NCI-H2107 treated with DMSO at 0.1 percent for 48 hours (cell line): Measurements from ENCODE around the gene KIF20A.
"Not testable (repeated sequence)": the region's sequence is repeated elsewhere in the genome, so short reads cannot be mapped to it uniquely, and the experiment has no call there.

ENCODE experiments used
- DNase-seq: peaks from one replicate; lab custom pipeline; 2025; ENCODE audit not compliant: unreplicated experiment; lab: John Stamatoyannopoulos, UW

The KIF20A gene

DNA sequence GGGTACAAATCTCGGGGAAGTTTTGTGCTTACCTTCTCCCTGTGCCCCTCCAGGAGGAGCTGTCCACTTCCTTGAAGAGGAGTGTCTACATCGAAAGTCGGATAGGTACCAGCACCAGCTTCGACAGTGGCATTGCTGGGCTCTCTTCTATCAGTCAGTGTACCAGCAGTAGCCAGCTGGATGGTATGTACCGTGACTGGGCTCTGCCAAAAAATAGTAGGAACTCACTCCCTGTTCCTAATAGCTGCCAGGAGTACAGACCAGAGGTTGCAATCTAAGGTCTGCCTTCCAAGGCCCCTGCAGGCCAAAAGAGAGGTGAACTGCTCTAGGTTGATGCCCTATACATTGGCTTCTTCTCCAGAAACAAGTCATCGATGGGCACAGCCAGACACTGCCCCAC lies 3.9 kb downstream of the KIF20A start:
- DNase-seq = no peak

DNA sequence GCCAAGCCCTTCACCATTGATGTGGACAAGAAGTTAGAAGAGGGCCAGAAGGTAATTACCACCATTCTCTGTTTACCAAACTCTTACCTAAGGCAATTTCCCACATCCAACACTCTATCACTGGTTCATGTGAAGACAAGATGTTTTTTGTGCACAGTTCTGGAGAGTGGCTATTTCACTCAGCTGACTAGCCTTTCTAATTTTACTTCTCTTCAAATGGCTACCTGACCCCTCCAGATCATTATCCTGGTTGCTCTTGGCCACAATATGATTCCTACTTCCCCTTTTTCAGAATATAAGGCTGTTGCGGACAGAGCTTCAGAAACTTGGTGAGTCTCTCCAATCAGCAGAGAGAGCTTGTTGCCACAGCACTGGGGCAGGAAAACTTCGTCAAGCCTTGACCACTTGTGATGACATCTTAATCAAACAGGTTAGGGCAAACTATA lies 7.1 kb downstream of the KIF20A start:
- DNase-seq = no peak

DNA sequence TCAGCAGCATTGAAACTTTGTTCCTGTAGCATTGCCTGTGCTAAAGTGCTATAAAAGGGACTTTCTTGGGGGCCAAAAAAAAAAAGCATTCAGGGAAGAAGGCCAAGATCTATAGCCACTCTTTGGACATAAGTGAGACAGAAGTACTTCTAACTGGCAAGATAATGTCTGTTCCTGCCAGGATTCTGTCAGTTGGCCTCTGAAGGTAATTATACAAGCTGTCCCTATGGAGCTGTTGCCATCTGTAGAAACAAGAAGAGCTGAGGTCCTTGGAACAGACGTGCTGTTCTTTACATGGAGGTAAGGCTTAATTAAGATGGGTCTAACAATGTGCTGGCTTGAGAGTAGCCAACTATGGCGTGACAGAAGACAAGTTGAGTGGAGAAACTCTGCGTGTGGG lies 9.7 kb downstream of the KIF20A start:
- no peak for DNase-seq

DNA sequence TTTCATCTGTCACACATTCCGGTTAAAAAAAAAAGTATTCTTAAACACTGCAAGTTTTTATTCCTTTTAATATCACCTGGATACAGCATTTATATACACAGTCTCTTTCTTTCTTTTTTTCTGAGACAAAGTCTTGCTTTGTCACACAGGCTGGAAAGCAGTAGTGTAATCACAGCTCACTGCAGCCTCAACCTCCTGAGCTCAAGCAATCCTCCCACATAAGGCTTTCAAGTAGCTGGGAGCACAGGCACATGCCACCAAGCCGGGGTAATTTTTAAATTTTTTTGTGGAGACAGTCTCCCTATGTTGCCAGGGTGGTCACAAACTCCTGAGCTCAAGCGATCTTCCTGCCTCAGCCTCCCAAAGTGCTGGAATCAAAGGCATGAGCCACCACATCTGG lies 13.9 kb downstream of the KIF20A start:
- no peak for DNase-seq

DNA sequence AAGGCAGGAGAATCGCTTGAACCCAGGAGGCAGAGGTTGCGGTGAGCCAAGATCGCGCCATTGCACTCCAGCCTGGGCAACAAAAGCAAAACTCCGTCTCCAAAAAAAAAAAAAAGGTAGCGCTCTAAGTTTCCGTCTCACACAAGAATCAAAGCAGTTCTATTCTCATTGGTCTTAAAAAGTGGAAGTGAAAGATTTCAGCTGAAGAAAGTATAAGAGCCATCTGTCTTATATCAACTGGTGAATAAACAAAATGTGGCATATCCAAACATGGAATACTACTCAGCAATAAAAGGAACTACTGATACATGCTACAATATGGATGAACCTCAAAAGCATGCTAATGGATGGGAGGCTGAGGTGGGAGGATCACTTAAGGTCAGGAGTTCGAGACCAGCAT lies 14.9 kb downstream of the KIF20A start:
- DNase-seq = not testable (repeated sequence)

DNA sequence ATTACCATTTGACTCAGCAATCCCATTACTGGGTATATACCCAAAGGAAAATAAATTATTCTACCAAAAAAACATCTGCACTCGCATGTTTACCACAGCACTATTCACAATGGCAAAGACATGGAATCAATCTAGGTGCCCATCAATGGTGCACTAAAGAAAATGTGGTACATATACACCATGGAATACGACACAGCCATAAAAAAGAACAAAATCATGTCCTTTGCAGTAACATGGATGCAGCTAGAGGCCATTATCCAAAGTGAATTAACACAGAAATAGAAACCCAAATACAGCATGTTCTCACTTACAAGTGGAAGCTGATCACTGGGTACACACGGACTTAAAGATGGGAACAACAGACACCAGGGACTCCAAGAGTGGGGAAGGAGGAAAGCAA lies 32.1 kb downstream of the KIF20A start:
- no peak for DNase-seq

DNA sequence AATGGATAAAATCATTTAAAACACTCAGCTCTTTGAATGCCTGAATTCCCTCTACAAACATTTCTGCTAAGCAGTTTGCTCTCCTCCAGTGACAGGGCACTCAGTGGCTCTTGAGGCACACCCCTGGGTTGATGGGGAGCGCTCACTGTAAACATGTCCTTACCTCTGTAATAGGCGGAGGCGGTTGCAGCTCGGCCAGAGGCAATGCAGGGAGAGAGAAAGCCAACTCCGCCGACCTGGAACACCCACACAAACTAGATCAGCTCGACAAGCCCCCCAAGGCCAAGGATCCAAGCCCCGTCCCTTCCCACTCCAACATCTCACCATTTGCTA lies 33.9 kb downstream of the KIF20A start:
- no peak for DNase-seq

DNA sequence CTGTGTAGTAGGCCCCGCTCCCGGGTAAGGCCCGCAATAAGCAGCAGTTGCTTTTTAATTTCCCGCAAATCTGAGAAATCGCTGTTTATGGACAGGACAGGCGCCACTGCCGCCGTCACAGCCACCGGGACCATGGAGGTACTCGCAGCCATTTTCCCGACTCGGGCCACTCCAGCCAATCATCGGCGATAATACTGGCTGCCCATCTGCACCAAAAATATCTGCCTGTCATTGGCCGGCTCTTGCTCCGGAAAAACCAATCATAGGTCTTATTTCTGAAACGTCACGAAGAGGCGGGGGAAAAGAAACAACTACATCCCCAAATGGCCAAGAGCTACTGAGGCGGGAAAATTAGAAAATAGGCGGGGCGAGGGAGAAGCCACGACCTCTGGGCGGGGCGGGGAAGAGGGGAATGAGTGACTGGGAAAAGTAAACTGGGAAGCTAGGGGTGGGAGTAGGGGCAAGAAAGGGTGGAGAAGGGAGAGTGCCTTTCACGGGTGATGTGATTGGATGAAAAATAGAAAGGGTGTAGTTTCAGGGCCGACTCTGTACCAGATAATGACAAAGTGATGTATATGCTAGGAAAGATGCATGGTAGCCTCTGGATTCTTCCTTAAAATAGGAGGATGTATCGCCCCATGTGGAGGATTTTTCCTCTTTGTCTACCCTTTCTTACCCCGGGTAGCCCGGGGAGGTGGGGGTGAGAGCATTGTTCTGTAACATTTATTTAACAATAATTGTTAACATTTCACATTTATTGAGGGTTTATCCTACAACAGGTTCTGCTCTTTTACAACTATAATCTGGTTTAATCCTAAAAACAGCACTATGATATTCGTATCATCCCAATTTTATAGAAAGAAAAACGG lies 34.5 kb downstream of the KIF20A start, which contains the start of gene CDC23:
CDC23 (minus strand) TSS at position 163 of the 869 bp plus-strand sequence; CDS start at position 152, 11 bp downstream.
- peak; percentile 92 for DNase-seq

DNA sequence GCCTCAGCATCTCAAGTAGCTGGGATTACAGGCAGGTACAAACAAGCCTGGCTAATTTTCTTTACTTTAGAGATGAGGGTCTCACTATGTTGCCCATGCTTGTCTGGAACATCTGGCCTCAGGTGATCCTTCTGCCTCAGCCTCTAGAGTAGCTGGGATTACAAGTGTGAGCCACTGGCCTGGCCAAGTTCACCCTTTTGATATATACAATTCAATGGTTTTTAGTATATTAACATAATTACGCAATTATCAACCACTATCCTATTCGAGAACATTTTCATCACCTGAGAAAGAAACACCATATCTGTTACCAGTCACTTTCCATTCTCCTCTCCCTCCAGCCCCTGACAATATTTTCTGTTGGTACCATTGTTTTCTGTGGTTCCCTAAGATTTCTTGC lies 37.9 kb downstream of the KIF20A start:
- DNase-seq = no peak

DNA sequence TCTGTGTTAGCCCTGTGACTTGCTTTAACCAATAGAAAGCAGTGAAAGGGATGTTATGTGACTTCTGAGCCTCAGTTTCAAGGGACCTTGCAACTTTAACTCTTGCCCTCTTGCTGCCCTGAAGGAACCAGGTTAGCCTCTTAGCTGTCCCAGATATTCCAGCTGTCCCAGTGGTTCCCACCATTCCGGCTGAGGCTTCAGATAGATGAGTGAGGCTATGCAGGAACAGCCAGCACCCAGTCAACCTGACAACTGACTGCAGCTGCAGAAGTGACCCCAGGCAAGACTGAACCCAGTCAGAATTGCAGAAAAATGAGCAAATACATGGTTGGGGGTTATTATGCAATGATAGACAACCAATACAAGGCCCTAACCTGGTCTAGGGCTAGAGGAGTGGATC lies 44.6 kb downstream of the KIF20A start:
- DNase-seq = no peak

DNA sequence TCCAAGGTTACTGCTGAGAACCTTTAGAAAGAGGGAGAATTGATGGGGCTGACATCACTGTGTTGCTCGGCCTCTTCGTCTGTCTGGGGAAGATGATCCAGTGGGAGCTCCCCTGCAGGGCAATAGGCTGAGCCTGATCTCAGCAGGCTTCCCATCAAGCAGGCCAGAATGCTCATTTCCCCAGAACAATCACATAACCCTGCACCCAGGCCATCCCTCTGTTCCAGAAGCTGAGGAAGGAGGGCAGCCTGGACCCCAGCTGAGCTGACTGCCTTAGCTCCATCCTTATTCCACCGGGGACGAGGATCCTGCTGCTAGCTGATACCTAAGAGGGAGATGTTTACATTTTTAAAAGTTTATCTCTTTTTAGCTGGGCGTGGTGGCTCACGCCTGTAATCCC lies 45.8 kb downstream of the KIF20A start:
- no peak for DNase-seq

DNA sequence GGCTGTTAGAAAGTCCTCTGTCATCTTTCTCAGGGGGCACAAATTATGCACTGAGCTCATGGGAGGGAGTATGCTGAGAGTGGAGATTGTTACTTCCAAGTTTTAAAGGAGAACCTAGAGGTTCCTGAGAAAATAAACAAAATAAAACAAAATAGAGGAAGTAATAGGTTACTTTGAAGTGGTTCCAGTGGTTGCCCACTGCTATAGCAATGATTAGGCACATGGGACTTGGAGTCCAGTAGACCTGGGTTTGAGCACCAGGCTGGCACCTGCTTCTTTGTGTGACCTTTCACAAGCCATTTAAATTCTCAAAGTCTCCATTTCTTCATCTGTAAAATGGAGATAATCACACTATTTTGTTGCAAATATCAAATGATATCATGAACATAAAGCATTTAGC lies 48.0 kb downstream of the KIF20A start:
- DNase-seq = no peak

DNA sequence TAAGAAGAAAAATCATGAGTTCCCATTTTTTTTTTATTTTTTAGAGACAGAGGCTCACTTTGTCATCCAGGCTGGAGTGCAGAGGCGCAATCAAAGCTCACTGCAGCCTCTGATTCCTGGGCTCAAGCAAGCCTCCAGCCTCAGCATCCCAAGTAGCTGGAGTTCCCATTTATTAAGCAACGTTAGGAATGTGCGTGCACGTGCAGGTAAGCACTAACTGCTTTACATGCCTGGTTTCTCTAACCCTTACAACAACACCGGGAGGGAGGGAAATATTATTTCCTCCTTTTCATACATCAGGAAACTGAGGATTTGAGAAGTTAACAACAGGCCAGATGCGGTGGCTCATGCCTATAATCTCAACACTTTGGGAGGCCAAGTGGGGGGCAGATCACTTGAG lies 50.5 kb downstream of the KIF20A start:
- DNase-seq = no peak

DNA sequence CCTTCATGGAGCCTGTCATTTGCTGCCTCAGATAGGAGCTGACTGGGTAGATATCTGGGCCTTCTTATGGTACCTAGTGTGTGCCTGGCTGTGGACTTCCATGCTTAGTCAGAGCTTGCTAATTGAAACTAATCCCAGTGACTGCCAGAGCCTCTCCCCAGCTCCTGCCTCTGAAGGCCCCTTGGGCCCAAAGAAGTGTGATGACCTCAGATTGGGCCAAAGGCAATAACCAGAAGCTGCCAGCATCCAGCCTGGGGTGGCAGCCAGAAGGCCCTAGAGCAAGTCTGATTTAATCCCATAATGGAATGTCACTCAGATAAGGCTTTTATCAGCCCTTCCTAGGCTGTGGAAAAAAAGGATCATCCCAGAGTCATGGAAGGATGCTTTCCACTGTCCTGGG lies 51.3 kb downstream of the KIF20A start:
- no peak for DNase-seq

DNA sequence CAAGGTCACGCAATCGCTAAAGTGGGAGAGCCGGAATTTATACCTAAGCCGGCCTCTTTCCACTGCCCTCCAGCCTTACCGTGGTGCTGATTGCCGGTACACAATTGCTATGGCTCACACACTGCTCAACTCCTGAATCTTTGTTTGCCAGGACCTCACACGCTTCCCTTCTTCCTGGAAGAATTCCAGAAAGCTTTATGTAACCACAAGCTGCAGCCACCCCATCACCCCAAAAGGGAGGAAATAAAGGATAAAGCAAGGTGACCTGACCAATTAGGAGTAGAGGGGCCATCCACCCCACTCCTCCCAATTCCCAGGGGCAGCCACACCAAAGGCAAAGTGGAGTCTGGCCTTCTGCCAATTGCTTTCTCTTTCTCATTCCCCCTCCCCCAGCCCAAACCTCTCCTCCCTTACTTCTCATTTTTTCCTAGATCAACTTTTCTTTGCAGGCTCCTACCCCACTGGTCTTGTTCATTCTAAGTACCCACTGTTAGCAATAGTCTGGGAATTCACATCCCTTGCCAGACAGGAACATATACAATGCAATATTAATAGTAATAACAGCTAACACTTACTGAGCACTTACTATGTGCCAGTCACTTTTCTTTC lies 52.2 kb downstream of the KIF20A start:
- DNase-seq = peak; percentile 23

DNA sequence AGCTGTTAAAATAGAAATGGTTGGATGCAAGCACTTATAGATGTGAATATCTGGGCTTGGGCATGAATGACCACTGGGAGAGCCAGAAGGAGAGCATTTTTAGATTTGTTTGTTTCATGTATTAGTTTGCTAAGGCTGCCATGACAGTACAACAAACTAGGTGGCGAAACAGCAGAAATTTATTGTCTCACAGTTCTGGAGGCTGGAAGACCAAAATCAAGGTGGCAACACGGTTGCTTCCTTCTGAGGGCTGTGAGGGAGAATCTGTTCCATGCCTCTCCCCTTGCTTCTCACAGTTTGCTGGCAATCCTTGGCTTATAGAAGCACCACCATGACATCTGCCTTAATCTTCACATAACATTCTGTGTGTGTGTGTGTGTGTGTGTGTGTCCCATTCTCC lies 54.4 kb downstream of the KIF20A start:
- no peak for DNase-seq

DNA sequence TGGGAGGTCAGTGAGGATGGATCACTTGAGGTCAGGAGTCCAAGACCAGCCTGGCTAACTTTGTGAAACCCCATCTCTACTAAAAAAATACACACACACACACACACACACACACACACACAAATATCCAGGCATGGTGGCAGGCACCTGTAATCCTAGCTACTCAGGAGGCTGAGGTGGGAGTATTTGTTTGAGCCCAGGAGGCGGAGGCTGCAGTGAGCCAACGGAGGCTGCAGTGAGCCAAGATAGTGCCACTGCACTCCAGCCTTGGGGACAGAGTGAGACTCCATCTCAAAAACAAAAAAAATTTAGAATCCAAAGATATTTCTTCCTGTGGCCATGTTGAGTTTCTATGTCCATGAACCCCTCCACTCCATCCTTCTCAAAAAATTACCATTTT lies 55.7 kb downstream of the KIF20A start:
- no peak for DNase-seq
